Measurements from ENCODE around the gene BSN.
A peak's percentile ranks its signal among the peaks of the same experiment; 100 is the strongest.

The BSN gene

GRCh38 chr3:49716691-49717210 is 162.5 kb downstream of the BSN start:
- no peaks in the 10 kb centered on the region for H3K27me3 ChIP-seq (replicated peaks in 2 of 5; ENCODE audit: control insufficient read depth in 4 of 5, insufficient read depth in 5 of 5, low read length in 4 of 5)
- ChIA-PET POLR2A (no interaction called here), CTCF (interaction anchor here (1.0 to 1.8 kb wide), 2 partner anchors 13 to 184 kb away, joined by 3 to 4 read pairs; no protein-coding TSS in a partner anchor)
- no peak overlapping the region for H3K27ac ChIP-seq (ENCODE audit: insufficient read depth in 1 of 2, low read depth in 1 of 2, low read length in 2 of 2, poor library complexity in 1 of 2, severe bottlenecking in 2 of 2)
- H3K9me3 ChIP-seq (ENCODE audit: control extremely low read depth in 1 of 5, control insufficient read depth in 4 of 5, insufficient read depth in 2 of 5, low read depth in 1 of 5, low read length in 4 of 5), result no peaks in the 10 kb centered on the region
- DNase-seq, result no peak
- 98% methylated on average over 15 of the region's 16 CpGs for WGBS (ENCODE audit: insufficient coverage)
- peaks cover 5 to 43% (median 32%) of the 10 kb centered on the region in 4 experiments for H3K36me3 ChIP-seq (ENCODE audit: control insufficient read depth in 4 of 4, insufficient read depth in 4 of 4, low read length in 3 of 4)
- no peak overlapping the region for H3K4me3 ChIP-seq (ENCODE audit: control insufficient read depth in 1 of 7, extremely low read depth in 1 of 7, insufficient read depth in 4 of 7, low read depth in 2 of 7, low read length in 6 of 7)
- H3K4me1 ChIP-seq (ENCODE audit: control extremely low read depth in 1 of 4, control insufficient read depth in 4 of 4, insufficient read depth in 4 of 4, low read length in 3 of 4), result peaks cover 0 to 46% (median 35%) of the 10 kb centered on the region in 4 experiments

GRCh38 chr3:49717211-49717958 is 163.1 kb downstream of the BSN start:
- Histone ChIP-seq H3K27me3 (replicated peaks in 2 of 5; ENCODE audit: control insufficient read depth in 4 of 5, insufficient read depth in 5 of 5, low read length in 4 of 5) (no peaks in the 10 kb centered on the region), H3K4me1 (ENCODE audit: control extremely low read depth in 1 of 4, control insufficient read depth in 4 of 4, insufficient read depth in 4 of 4, low read length in 3 of 4) (peaks cover 0 to 43% (median 30%) of the 10 kb centered on the region in 4 experiments), H3K27ac (ENCODE audit: insufficient read depth in 1 of 2, low read depth in 1 of 2, low read length in 2 of 2, poor library complexity in 1 of 2, severe bottlenecking in 2 of 2) (no peak overlapping the region), H3K4me3 (ENCODE audit: control insufficient read depth in 1 of 7, extremely low read depth in 1 of 7, insufficient read depth in 4 of 7, low read depth in 2 of 7, low read length in 6 of 7) (no peak overlapping the region), H3K36me3 (ENCODE audit: control insufficient read depth in 4 of 4, insufficient read depth in 4 of 4, low read length in 3 of 4) (peaks cover 5 to 49% (median 34%) of the 10 kb centered on the region in 4 experiments), H3K9me3 (ENCODE audit: control extremely low read depth in 1 of 5, control insufficient read depth in 4 of 5, insufficient read depth in 2 of 5, low read depth in 1 of 5, low read length in 4 of 5) (no peaks in the 10 kb centered on the region)
- no peak for DNase-seq
- POLR2A ChIA-PET, result no interaction called here
- WGBS (ENCODE audit: insufficient coverage), result 97% methylated on average over 9 of the region's 14 CpGs
- CTCF ChIA-PET, result interaction anchor here (0.6 to 2.7 kb wide), 5 partner anchors 9 to 183 kb away, joined by 3 to 6 read pairs (median 4); no protein-coding TSS in a partner anchor

GRCh38 chr3:49717959-49718857 is 163.9 kb downstream of the BSN start:
- H3K27me3 ChIP-seq (replicated peaks in 2 of 5; ENCODE audit: control insufficient read depth in 4 of 5, insufficient read depth in 5 of 5, low read length in 4 of 5), result no peaks in the 10 kb centered on the region
- ChIA-PET POLR2A (interaction anchor here (0.9 kb wide), 1 partner anchor 710 kb away, joined by 5 read pairs; no protein-coding TSS in a partner anchor), CTCF (interaction anchor here (0.6 to 3.2 kb wide), 7 partner anchors 10 to 372 kb away, joined by 3 to 18 read pairs (median 4); no protein-coding TSS in a partner anchor)
- H3K36me3 ChIP-seq (ENCODE audit: control insufficient read depth in 4 of 4, insufficient read depth in 4 of 4, low read length in 3 of 4), result peaks cover 5 to 54% (median 34%) of the 10 kb centered on the region in 4 experiments
- H3K4me3 ChIP-seq (ENCODE audit: control insufficient read depth in 1 of 7, extremely low read depth in 1 of 7, insufficient read depth in 4 of 7, low read depth in 2 of 7, low read length in 6 of 7), result peak overlapping the region in 4 of 7 experiments; percentile 78 to 94 (median 84)
- no peak overlapping the region for H3K27ac ChIP-seq (ENCODE audit: insufficient read depth in 1 of 2, low read depth in 1 of 2, low read length in 2 of 2, poor library complexity in 1 of 2, severe bottlenecking in 2 of 2)
- peaks cover 0 to 43% (median 29%) of the 10 kb centered on the region in 4 experiments for H3K4me1 ChIP-seq (ENCODE audit: control extremely low read depth in 1 of 4, control insufficient read depth in 4 of 4, insufficient read depth in 4 of 4, low read length in 3 of 4)
- no peaks in the 10 kb centered on the region for H3K9me3 ChIP-seq (ENCODE audit: control extremely low read depth in 1 of 5, control insufficient read depth in 4 of 5, insufficient read depth in 2 of 5, low read depth in 1 of 5, low read length in 4 of 5)
- WGBS (ENCODE audit: insufficient coverage), result 88% methylated on average over 71 of the region's 75 CpGs
- peak in 1 of 3 donors; percentile 11 for DNase-seq

GRCh38 chr3:49718858-49719213 is 164.6 kb downstream of the BSN start:
- POLR2A ChIA-PET, result interaction anchor here (0.9 kb wide), 1 partner anchor 711 kb away, joined by 5 read pairs; no protein-coding TSS in a partner anchor
- WGBS (ENCODE audit: insufficient coverage), result 18% methylated on average over 25 of the region's 33 CpGs
- DNase-seq, result no peak
- Histone ChIP-seq H3K27ac (ENCODE audit: insufficient read depth in 1 of 2, low read depth in 1 of 2, low read length in 2 of 2, poor library complexity in 1 of 2, severe bottlenecking in 2 of 2) (no peak overlapping the region), H3K4me3 (ENCODE audit: control insufficient read depth in 1 of 7, extremely low read depth in 1 of 7, insufficient read depth in 4 of 7, low read depth in 2 of 7, low read length in 6 of 7) (peak overlapping the region; percentile 45 to 94 (median 78)), H3K4me1 (ENCODE audit: control extremely low read depth in 1 of 4, control insufficient read depth in 4 of 4, insufficient read depth in 4 of 4, low read length in 3 of 4) (peaks cover 0 to 41% (median 25%) of the 10 kb centered on the region in 4 experiments), H3K36me3 (ENCODE audit: control insufficient read depth in 4 of 4, insufficient read depth in 4 of 4, low read length in 3 of 4) (peaks cover 5 to 54% (median 34%) of the 10 kb centered on the region in 4 experiments), H3K9me3 (ENCODE audit: control extremely low read depth in 1 of 5, control insufficient read depth in 4 of 5, insufficient read depth in 2 of 5, low read depth in 1 of 5, low read length in 4 of 5) (no peaks in the 10 kb centered on the region), H3K27me3 (replicated peaks in 2 of 5; ENCODE audit: control insufficient read depth in 4 of 5, insufficient read depth in 5 of 5, low read length in 4 of 5) (no peaks in the 10 kb centered on the region)
- CTCF ChIA-PET, result interaction anchor here (0.7 to 3.2 kb wide), 7 partner anchors 11 to 371 kb away, joined by 3 to 18 read pairs (median 6); no protein-coding TSS in a partner anchor

GRCh38 chr3:49719214-49719884 is 165.1 kb downstream of the BSN start, which contains the start of gene AMIGO3:
Gene AMIGO3 (minus strand): TSS chr3:49719684. CDS start chr3:49719465, 219 bp downstream.
- Histone ChIP-seq H3K27ac (ENCODE audit: insufficient read depth in 1 of 2, low read depth in 1 of 2, low read length in 2 of 2, poor library complexity in 1 of 2, severe bottlenecking in 2 of 2) (no peak within 1 kb of the TSS), H3K36me3 (ENCODE audit: control insufficient read depth in 4 of 4, insufficient read depth in 4 of 4, low read length in 3 of 4) (peaks cover 5 to 52% (median 31%) of the 10 kb centered on the region in 4 experiments), H3K27me3 (replicated peaks in 2 of 5; ENCODE audit: control insufficient read depth in 4 of 5, insufficient read depth in 5 of 5, low read length in 4 of 5) (no peaks in the 10 kb centered on the region), H3K4me1 (ENCODE audit: control extremely low read depth in 1 of 4, control insufficient read depth in 4 of 4, insufficient read depth in 4 of 4, low read length in 3 of 4) (peaks cover 0 to 39% (median 26%) of the 10 kb centered on the region in 4 experiments), H3K9me3 (ENCODE audit: control extremely low read depth in 1 of 5, control insufficient read depth in 4 of 5, insufficient read depth in 2 of 5, low read depth in 1 of 5, low read length in 4 of 5) (no peaks in the 10 kb centered on the region), H3K4me3 (ENCODE audit: control insufficient read depth in 1 of 7, extremely low read depth in 1 of 7, insufficient read depth in 4 of 7, low read depth in 2 of 7, low read length in 6 of 7) (peak within 1 kb of the TSS; percentile 45 to 94 (median 78))
- peak; percentile 90 to 94 (median 92) for DNase-seq
- ChIA-PET CTCF (interaction anchor here (0.7 to 3.2 kb wide), 10 partner anchors 10 to 371 kb away, joined by 3 to 18 read pairs (median 4); partner anchors contain the start of gene UBA7), POLR2A (no interaction called here)
- under 1% methylated on average over 50 of the region's 50 CpGs for WGBS (ENCODE audit: insufficient coverage)

Measured in common myeloid progenitor, CD34-positive (primary cell).